Measurements from ENCODE around the gene SLC25A46.

SLC25A46 gene

GRCh38 chr5:110718311-110718710 lies 20.5 kb upstream of the SLC25A46 start:
- no peak for TF ChIP-seq CTCF (IDR thresholded peaks at IDR 0.05)

- TF ChIP-seq CTCF (IDR thresholded peaks at IDR 0.05): no peak
These were observed 12.4 kb upstream of the SLC25A46 start, which contains the start of gene TMEM232 for GRCh38 chr5:110726249-110727024. TMEM232 (minus strand) TSS chr5:110726671; CDS start chr5:110667352, 59,319 bp downstream.

- TF ChIP-seq CTCF (IDR thresholded peaks at IDR 0.05): peak; percentile 53
These were observed 11.8 kb upstream of the SLC25A46 start for GRCh38 chr5:110727025-110727314.

GRCh38 chr5:110734101-110734500 lies 4.7 kb upstream of the SLC25A46 start:
- TF ChIP-seq CTCF (IDR thresholded peaks at IDR 0.05): no peak

GRCh38 chr5:110735556-110735955 lies 3.3 kb upstream of the SLC25A46 start:
- no peak for TF ChIP-seq CTCF (IDR thresholded peaks at IDR 0.05)

GRCh38 chr5:110736753-110737152 lies 2.1 kb upstream of the SLC25A46 start:
- TF ChIP-seq CTCF (IDR thresholded peaks at IDR 0.05): no peak

GRCh38 chr5:110738503-110738811 lies 350 bp upstream of the SLC25A46 start:
- TF ChIP-seq CTCF (IDR thresholded peaks at IDR 0.05): no peak

Data from LNCAP (cell line).